ENCODE measurements around the gene PBLD.
"Not testable (repeated sequence)": the region's sequence is repeated elsewhere in the genome, so short reads cannot be mapped to it uniquely, and the experiment has no call there.

The PBLD gene

GRCh38 chr10:68251625-68252495 is 80.9 kb downstream of the PBLD start:
- DNase-seq (ENCODE audit: low spot score): no peak
- POLR2A ChIA-PET (ENCODE audit: low non-redundant PET): no interaction called here
- CTCF ChIA-PET: no interaction called here
- no peak overlapping the region for H3K27ac ChIP-seq
- TF ChIP-seq CTCF (conservative IDR thresholded peaks at IDR 0.05; ENCODE audit: low read depth): no peak

- no peak for TF ChIP-seq CTCF (conservative IDR thresholded peaks at IDR 0.05; ENCODE audit: low read depth)
- no peak for DNase-seq (ENCODE audit: low spot score)
- H3K27ac ChIP-seq: no peak overlapping the region
- ChIA-PET POLR2A (ENCODE audit: low non-redundant PET) (no interaction called here), CTCF (interaction anchor here (0.6 kb wide), 1 partner anchor 156 kb away, joined by 3 read pairs; the partner anchor contains the start of gene RUFY2)
Observed at GRCh38 chr10:68251151-68251550, 81.6 kb downstream of the PBLD start.

- ChIA-PET CTCF (interaction anchor here (0.5 to 1.0 kb wide), 2 partner anchors 18 to 49 kb away, joined by 3 read pairs; no protein-coding TSS in a partner anchor), POLR2A (ENCODE audit: low non-redundant PET) (no interaction called here)
- H3K27ac ChIP-seq: no peak overlapping the region
- DNase-seq (ENCODE audit: low spot score): no peak
- TF ChIP-seq CTCF (conservative IDR thresholded peaks at IDR 0.05; ENCODE audit: low read depth): no peak
Observed at GRCh38 chr10:68249297-68249696, 83.4 kb downstream of the PBLD start.

- ChIA-PET CTCF (interaction anchor here (0.6 to 0.9 kb wide), 2 partner anchors 8 to 35 kb away, joined by 3 to 7 read pairs; no protein-coding TSS in a partner anchor), POLR2A (ENCODE audit: low non-redundant PET) (no interaction called here)
- no peak for TF ChIP-seq CTCF (conservative IDR thresholded peaks at IDR 0.05; ENCODE audit: low read depth)
- no peak for DNase-seq (ENCODE audit: low spot score)
- no peak overlapping the region for H3K27ac ChIP-seq
Observed at GRCh38 chr10:68247931-68248330, 84.8 kb downstream of the PBLD start.

- CTCF ChIA-PET: interaction anchor here (0.6 kb wide), 1 partner anchor 86 kb away, joined by 3 read pairs; no protein-coding TSS in a partner anchor
Observed at GRCh38 chr10:68246397-68246796, 86.3 kb downstream of the PBLD start.

GRCh38 chr10:68242051-68242450 is 90.7 kb downstream of the PBLD start:
- POLR2A ChIA-PET (ENCODE audit: low non-redundant PET): no interaction called here
- CTCF ChIA-PET: no interaction called here
- H3K27ac ChIP-seq: no peak overlapping the region
- no peak for TF ChIP-seq CTCF (conservative IDR thresholded peaks at IDR 0.05; ENCODE audit: low read depth)
- DNase-seq (ENCODE audit: low spot score): no peak

More at GRCh38 chr10:68246397-68246796, 86.3 kb downstream of the PBLD start:
- H3K27ac ChIP-seq; DNase-seq (ENCODE audit: low spot score); POLR2A ChIA-PET (ENCODE audit: low non-redundant PET): not testable (repeated sequence)

GRCh38 chr10:68239596-68240150 is 93.1 kb downstream of the PBLD start:
- CTCF ChIA-PET: no interaction called here

More at GRCh38 chr10:68239596-68240150, 93.1 kb downstream of the PBLD start:
- POLR2A ChIA-PET (ENCODE audit: low non-redundant PET): no interaction called here
- no peak overlapping the region for H3K27ac ChIP-seq
- DNase-seq (ENCODE audit: low spot score): no peak
- TF ChIP-seq CTCF (conservative IDR thresholded peaks at IDR 0.05; ENCODE audit: low read depth): no peak
